IMR-90 (cell line): ENCODE results near the gene AP2A1. TPM values are rescaled to one million over a fixed set of nuclear protein-coding genes. Genes with fewer than 3 reads are reported as not detected.

ENCODE experiments used
- ATAC-seq: fragments of 200-7000 bp; cut with Tn5 transposase; 2 replicates; pipeline ENCODE4 v1.9.1; 2020; ENCODE audit warnings: low read depth, mild to moderate bottlenecking, moderate library complexity
- BruUV-seq: library from RNA; stranded (reverse); fragments of 400-500 nt; replicated peaks from 2 replicates; lab custom pipeline; 2021; lab: Mats Ljungman, UMichigan
- CTCF ChIA-PET: fragments of 300-600 bp; formaldehyde crosslinking; extraction: SDS; loops from one replicate; lab custom pipeline; 2021; ENCODE audit warnings: antibody characterized with exemption; lab: Yijun Ruan, JAX
- POLR2A ChIA-PET: fragments of 300-600 bp; sonication (Branson Sonifier 250); formaldehyde crosslinking; loops from one replicate; lab custom pipeline; 2022; ENCODE audit warnings: antibody characterized with exemption; ENCODE audit not compliant: unreplicated experiment; lab: Charles Lee
- DNase-seq: peaks from one replicate; pipeline ENCODE4 v3.0.0; 2013
- H2AFZ ChIP-seq: replicated peaks from 2 replicates; pipeline ENCODE3; 2013; ENCODE audit warnings: low read length, mild to moderate bottlenecking; ENCODE audit not compliant: poor library complexity
- H2AK5ac ChIP-seq: 2 replicates; pipeline ENCODE4 v1.6.1; 2013; ENCODE audit warnings: low read depth, low read length, inconsistent platforms
- H2AK9ac ChIP-seq: replicated peaks from 2 replicates; pipeline ENCODE3; 2013; ENCODE audit warnings: mild to moderate bottlenecking, low read depth, low read length, moderate library complexity; ENCODE audit not compliant: poor library complexity
- H2BK120ac ChIP-seq: 2 replicates; pipeline ENCODE4 v1.6.1; 2013; ENCODE audit warnings: low read depth, low read length, inconsistent platforms
- H2BK15ac ChIP-seq: 3 replicates; pipeline ENCODE4 v1.6.1; 2013; ENCODE audit warnings: low read depth, low read length, inconsistent platforms
- H2BK20ac ChIP-seq: 2 replicates; pipeline ENCODE4 v1.6.1; 2013; ENCODE audit warnings: low read depth, mild to moderate bottlenecking, inconsistent platforms, low read length, moderate library complexity
- H2BK5ac ChIP-seq: 2 replicates; pipeline ENCODE4 v1.6.1; 2013; ENCODE audit warnings: mild to moderate bottlenecking, low read depth, low read length, inconsistent platforms; ENCODE audit not compliant: poor library complexity, severe bottlenecking
- H3K14ac ChIP-seq: replicated peaks from 2 replicates; pipeline ENCODE4 v1.6.1; 2013; ENCODE audit warnings: low read depth, low read length, inconsistent platforms
- H3K18ac ChIP-seq: 2 replicates; pipeline ENCODE4 v1.6.1; 2013; ENCODE audit warnings: low read depth, low read length, control low read depth
- H3K23ac ChIP-seq: 2 replicates; pipeline ENCODE4 v1.6.1; 2013; ENCODE audit warnings: low read depth, low read length, inconsistent platforms
- H3K27ac ChIP-seq: 2 replicates; pipeline ENCODE4 v1.5.1; 2013; ENCODE audit warnings: mild to moderate bottlenecking, control low read depth, low read length; ENCODE audit not compliant: insufficient read depth
- H3K27me3 ChIP-seq: 2 replicates; pipeline ENCODE4 v1.6.1; 2013; ENCODE audit warnings: low read length; ENCODE audit not compliant: control insufficient read depth, insufficient read depth
- H3K36me3 ChIP-seq: 2 replicates; pipeline ENCODE4 v1.6.1; 2013; ENCODE audit warnings: low read length, mixed read lengths; ENCODE audit not compliant: control insufficient read depth, insufficient read depth
- H3K4ac ChIP-seq: 2 replicates; pipeline ENCODE4 v1.6.1; 2013; ENCODE audit warnings: low read depth, low read length, inconsistent platforms
- H3K4me1 ChIP-seq: 2 replicates; pipeline ENCODE4 v1.6.1; 2013; ENCODE audit warnings: low read length, mixed read lengths; ENCODE audit not compliant: control insufficient read depth, insufficient read depth
- H3K4me2 ChIP-seq: 2 replicates; pipeline ENCODE4 v1.6.1; 2013; ENCODE audit warnings: low read depth, mild to moderate bottlenecking, control low read depth, low read length, moderate library complexity
- H3K4me3 ChIP-seq: 2 replicates; pipeline ENCODE4 v1.5.1; 2013; ENCODE audit warnings: low read depth, mild to moderate bottlenecking, control low read depth, low read length, moderate library complexity; ENCODE audit not compliant: insufficient read depth
- H3K56ac ChIP-seq: 2 replicates; pipeline ENCODE4 v1.6.1; 2013; ENCODE audit warnings: low read length, inconsistent platforms; ENCODE audit not compliant: insufficient read depth; ENCODE audit errors: extremely low read depth
- H3K79me1 ChIP-seq, 2 experiments: 2 replicates each; pipeline ENCODE4 v1.6.1; 2013; ENCODE audit warnings: low read length in 2 of 2, inconsistent platforms in 1 of 2, low read depth in 1 of 2
- H3K9ac ChIP-seq: 2 replicates; pipeline ENCODE4 v1.6.1; 2013; ENCODE audit warnings: low read depth, low read length, control low read depth
- H3K9me1 ChIP-seq: 2 replicates; pipeline ENCODE4 v1.6.1; 2013; ENCODE audit warnings: low read length, inconsistent platforms; ENCODE audit not compliant: insufficient read depth
- H3K9me3 ChIP-seq: 2 replicates; pipeline ENCODE4 v1.6.1; 2013; ENCODE audit warnings: low read length; ENCODE audit not compliant: control insufficient read depth, insufficient read depth
- H4K20me1 ChIP-seq: 2 replicates; pipeline ENCODE4 v1.6.1; 2013; ENCODE audit warnings: low read length, inconsistent platforms; ENCODE audit not compliant: insufficient read depth
- H4K5ac ChIP-seq: 2 replicates; pipeline ENCODE4 v1.6.1; 2013; ENCODE audit warnings: mild to moderate bottlenecking, low read depth, low read length, control low read depth
- H4K8ac ChIP-seq, 2 experiments: 2 replicates each; pipeline ENCODE4 v1.6.1; 2013; ENCODE audit warnings: low read depth in 2 of 2, low read length in 2 of 2, control low read depth in 1 of 2, inconsistent platforms in 1 of 2
- H4K91ac ChIP-seq: 2 replicates; pipeline ENCODE4 v1.6.1; 2013; ENCODE audit warnings: low read depth, low read length, inconsistent platforms; ENCODE audit not compliant: insufficient read depth
- MAZ ChIP-seq: IDR thresholded peaks from 2 replicates; pipeline ENCODE4 v1.6.1; 2012; ENCODE audit warnings: low read depth, mild to moderate bottlenecking, low read length, improper control_type of control experiment, moderate library complexity, borderline replicate concordance
- RAD21 ChIP-seq: IDR thresholded peaks from 2 replicates; pipeline ENCODE4 v1.6.1; 2012; ENCODE audit warnings: low read length, improper control_type of control experiment
- RFX5 ChIP-seq: IDR thresholded peaks from 2 replicates; pipeline ENCODE4 v1.8.0; 2012; ENCODE audit warnings: low read depth, mild to moderate bottlenecking, low read length, moderate library complexity
- WGBS, 2 experiments: methylation state at CpG; one replicate each; pipeline versions ENCODE4 v1.1.5 to v1.1.7; 2013; ENCODE audit warnings: missing lambda C conversion rate in 2 of 2; ENCODE audit not compliant: insufficient read length in 1 of 2; ENCODE audit errors: extremely low coverage in 2 of 2; 5-methylcytosine and 5-hydroxymethylcytosine counted together
- dilution Hi-C: fragments of 300-500 bp; cut with HindIII; formaldehyde crosslinking; loops from one replicate; pipeline ENCODE4 v1.14.3; 2018; ENCODE audit warnings: low sequenced_read_pairs; ENCODE audit not compliant: unreplicated experiment
- in situ Hi-C: fragments of 300-500 bp; cut with MboI; formaldehyde crosslinking; loops from 3 replicates; pipeline ENCODE4 v1.14.3; 2019; ENCODE audit warnings: low sequenced_read_pairs, inconsistent platforms, mixed read lengths
- intact Hi-C: fragments of 100-400 bp; cut with micrococcal nuclease; formaldehyde crosslinking; loops from 2 replicates; pipeline ENCODE4 v1.10.0; 2022
- polyA plus RNA-seq, 3 experiments: library from polyadenylated mRNA; depleted of rRNA; stranded (reverse); fragments of >200 nt; gene quantifications; 2 replicates each; pipeline ENCODE4 v1.2.3, GENCODE V29; 2012; ENCODE audit warnings: low replicate concordance in 1 of 3
- total RNA-seq: library from RNA; depleted of rRNA; stranded (reverse); fragments of >200 nt; gene quantifications from 2 replicates; pipeline ENCODE4 v1.2.3, GENCODE V29; 2012

The AP2A1 gene
- total and polyA plus RNA-seq, 2 of the 4 experiments (the other 2 are of a cell fraction), result 40.7 to 122 TPM

DNA sequence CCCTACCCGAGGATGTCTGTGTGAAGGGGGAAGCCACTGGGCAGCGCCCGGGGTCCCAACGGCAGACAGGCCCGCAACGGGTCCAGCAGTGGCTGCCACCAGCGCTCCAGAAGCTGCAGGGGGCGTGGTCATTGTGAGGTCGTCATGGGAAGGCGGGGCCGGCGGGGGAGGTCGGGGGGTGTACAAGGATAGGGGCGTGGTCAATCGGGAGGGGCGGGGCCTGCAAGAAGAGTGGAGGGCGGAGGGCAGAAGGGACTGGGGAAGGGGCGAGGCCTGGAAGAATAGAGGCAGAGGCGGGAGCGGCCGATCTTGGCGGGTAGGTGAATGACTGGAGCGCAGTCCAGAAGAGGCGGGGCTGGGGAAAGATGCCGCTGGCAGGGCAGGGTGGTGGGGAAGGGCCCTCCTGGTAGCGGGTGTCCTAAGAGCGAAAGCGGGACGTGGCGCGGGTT is 41.9 kb downstream of the AP2A1 start:
- Histone ChIP-seq H3K56ac (no peak overlapping the region), H3K36me3 (peaks cover 24% of the 10 kb centered on the region; the same call in 1 of the 2 replicates), H2AFZ (peak overlapping the region; percentile 98), H2BK120ac (no peak overlapping the region), H4K8ac (peak overlapping the region; percentile 25 to 57; a peak in 2 of 4 replicates), H3K9me1 (peaks cover 14% of the 10 kb centered on the region), H2AK9ac (peak overlapping the region; percentile 92), H4K5ac (0 out of 2 replicates have a peak overlapping the region, but pooled peaks have one; percentile 19), H3K4me2 (peak overlapping the region; percentile 90), H4K20me1 (no peaks in the 10 kb centered on the region; the same call in 1 of the 2 replicates), H3K27ac (peak overlapping the region; percentile 9; the same call in 1 of the 2 replicates), H2BK20ac (no peak overlapping the region), H2BK5ac (no peak overlapping the region), H3K23ac (peak overlapping the region; percentile 93; the same call in 1 of the 2 replicates), H3K14ac (peak overlapping the region; percentile 48; the same call in 1 of the 2 replicates), H3K79me1 (peaks cover 5 to 21% of the 10 kb centered on the region in 2 experiments; a peak in 2 of 4 replicates), H2BK15ac (no peak overlapping the region; the same call in 2 of the 3 replicates), H4K91ac (0 out of 2 replicates have a peak overlapping the region, but pooled peaks have one; percentile 26), H2AK5ac (no peak overlapping the region), H3K27me3 (no peaks in the 10 kb centered on the region), H3K9me3 (no peaks in the 10 kb centered on the region), H3K4me1 (peaks cover 5% of the 10 kb centered on the region), H3K9ac (peak overlapping the region; percentile 51), H3K4me3 (peak overlapping the region; percentile 81), H3K18ac (no peak overlapping the region), H3K4ac (0 out of 2 replicates have a peak overlapping the region, but pooled peaks have one; percentile 16)
- ChIA-PET POLR2A (no interaction called here), CTCF (no interaction called here)
- in situ Hi-C loops (no loop called here), intact Hi-C loops (no loop called here), dilution Hi-C loops (no loop called here)
- TF ChIP-seq RAD21 (no peak), RFX5 (no peak), MAZ (0 out of 2 replicates have a peak, but pooled peaks have one; percentile 22)
- DNase-seq (peak; percentile 71), ATAC-seq (peak; percentile 67)
- 2% methylated on average over 9 of the region's 31 CpGs; no CpG with 5 or more reads in 1 of the 2 experiments for WGBS, 2 experiments
- BruUV-seq, result no TSS peak
